ENCODE data around the gene GNG14. TPM values are rescaled to one million over a fixed set of nuclear protein-coding genes. Genes with fewer than 3 reads are reported as not detected.

The GNG14 gene
- total and polyA plus RNA-seq, 10 of the 15 experiments (the other 5 are each of a cell fraction or from before 2014, with no cell fraction given) = not detected

DNA sequence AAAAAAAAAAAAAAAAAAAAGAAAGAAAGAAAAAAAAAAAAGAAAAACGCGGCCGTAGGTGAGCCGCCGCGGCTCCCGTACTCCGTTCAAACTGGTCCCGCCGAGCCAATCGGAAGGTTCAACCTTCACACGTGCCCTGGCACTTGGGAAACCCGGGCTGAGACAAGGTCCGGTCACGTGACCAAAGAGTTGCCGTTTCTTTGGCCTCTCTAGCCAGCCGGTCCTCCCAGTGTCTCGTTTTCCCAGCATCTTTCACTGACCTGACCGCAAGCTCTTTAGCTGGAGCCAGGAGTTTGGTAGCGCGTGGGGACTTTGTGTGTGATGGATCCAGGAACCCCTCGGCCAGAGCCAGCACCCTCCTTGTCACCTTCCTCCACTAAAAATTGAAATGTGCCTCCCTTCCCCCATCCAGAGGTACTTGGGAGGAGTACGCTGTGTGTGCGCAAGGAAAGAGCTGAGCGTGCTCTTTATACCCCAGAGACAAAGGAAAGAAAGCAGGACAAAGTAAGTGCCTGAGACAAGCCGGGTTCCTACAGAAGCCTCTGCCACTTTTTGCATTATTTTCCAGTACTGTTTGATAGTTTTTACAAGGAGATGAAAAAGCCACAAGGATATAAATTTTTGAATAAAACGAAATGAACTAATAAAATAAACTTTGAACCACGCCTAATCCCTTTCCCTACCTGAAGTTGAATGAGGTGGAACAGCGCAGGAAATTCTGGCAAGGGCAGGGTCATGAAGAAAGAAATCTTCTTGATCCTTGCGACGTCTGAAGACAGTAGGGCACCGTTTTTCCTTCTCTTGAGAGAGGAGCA is 35.0 kb downstream of the GNG14 start (continued):
- TF ChIP-seq SMAD5 (IDR thresholded peaks at IDR 0.05; ENCODE audit: low read depth) = peak; percentile 51; the same call in 1 of the 2 replicates
- no peak for TF ChIP-seq CHD4 (IDR thresholded peaks at IDR 0.05)
- no peak for TF ChIP-seq KDM1A (IDR thresholded peaks at IDR 0.05; ENCODE audit: borderline replicate concordance)
- TF ChIP-seq, protein P1, sequence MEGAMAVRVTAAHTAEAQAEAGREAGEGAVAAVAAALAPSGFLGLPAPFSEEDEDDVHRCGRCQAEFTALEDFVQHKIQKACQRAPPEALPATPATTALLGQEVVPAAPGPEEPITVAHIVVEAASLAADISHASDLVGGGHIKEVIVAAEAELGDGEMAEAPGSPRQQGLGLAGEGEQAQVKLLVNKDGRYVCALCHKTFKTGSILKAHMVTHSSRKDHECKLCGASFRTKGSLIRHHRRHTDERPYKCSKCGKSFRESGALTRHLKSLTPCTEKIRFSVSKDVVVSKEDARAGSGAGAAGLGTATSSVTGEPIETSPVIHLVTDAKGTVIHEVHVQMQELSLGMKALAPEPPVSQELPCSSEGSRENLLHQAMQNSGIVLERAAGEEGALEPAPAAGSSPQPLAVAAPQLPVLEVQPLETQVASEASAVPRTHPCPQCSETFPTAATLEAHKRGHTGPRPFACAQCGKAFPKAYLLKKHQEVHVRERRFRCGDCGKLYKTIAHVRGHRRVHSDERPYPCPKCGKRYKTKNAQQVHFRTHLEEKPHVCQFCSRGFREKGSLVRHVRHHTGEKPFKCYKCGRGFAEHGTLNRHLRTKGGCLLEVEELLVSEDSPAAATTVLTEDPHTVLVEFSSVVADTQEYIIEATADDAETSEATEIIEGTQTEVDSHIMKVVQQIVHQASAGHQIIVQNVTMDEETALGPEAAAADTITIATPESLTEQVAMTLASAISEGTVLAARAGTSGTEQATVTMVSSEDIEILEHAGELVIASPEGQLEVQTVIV (IDR thresholded peaks at IDR 0.05; ENCODE audit: borderline replicate concordance, partially characterized antibody) = peak; percentile 10
- TF ChIP-seq, protein P2, sequence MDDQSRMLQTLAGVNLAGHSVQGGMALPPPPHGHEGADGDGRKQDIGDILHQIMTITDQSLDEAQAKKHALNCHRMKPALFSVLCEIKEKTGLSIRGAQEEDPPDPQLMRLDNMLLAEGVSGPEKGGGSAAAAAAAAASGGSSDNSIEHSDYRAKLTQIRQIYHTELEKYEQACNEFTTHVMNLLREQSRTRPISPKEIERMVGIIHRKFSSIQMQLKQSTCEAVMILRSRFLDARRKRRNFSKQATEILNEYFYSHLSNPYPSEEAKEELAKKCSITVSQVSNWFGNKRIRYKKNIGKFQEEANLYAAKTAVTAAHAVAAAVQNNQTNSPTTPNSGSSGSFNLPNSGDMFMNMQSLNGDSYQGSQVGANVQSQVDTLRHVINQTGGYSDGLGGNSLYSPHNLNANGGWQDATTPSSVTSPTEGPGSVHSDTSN (IDR thresholded peaks at IDR 0.05; ENCODE audit: insufficient replicate concordance, low read depth, low read length) = no peak
- TF ChIP-seq RAD21 (IDR thresholded peaks at IDR 0.05; ENCODE audit: insufficient read depth, low read depth, low read length) = no peak
- no peak for TF ChIP-seq EZH2 (IDR thresholded peaks at IDR 0.05; ENCODE audit: borderline replicate concordance, control insufficient read depth, low read depth, low read length)
- peak; percentile 60; the same call in 1 of the 2 replicates for TF ChIP-seq IRF4 (IDR thresholded peaks at IDR 0.05; ENCODE audit: low read depth, low read length)
- TF ChIP-seq, protein P3, sequence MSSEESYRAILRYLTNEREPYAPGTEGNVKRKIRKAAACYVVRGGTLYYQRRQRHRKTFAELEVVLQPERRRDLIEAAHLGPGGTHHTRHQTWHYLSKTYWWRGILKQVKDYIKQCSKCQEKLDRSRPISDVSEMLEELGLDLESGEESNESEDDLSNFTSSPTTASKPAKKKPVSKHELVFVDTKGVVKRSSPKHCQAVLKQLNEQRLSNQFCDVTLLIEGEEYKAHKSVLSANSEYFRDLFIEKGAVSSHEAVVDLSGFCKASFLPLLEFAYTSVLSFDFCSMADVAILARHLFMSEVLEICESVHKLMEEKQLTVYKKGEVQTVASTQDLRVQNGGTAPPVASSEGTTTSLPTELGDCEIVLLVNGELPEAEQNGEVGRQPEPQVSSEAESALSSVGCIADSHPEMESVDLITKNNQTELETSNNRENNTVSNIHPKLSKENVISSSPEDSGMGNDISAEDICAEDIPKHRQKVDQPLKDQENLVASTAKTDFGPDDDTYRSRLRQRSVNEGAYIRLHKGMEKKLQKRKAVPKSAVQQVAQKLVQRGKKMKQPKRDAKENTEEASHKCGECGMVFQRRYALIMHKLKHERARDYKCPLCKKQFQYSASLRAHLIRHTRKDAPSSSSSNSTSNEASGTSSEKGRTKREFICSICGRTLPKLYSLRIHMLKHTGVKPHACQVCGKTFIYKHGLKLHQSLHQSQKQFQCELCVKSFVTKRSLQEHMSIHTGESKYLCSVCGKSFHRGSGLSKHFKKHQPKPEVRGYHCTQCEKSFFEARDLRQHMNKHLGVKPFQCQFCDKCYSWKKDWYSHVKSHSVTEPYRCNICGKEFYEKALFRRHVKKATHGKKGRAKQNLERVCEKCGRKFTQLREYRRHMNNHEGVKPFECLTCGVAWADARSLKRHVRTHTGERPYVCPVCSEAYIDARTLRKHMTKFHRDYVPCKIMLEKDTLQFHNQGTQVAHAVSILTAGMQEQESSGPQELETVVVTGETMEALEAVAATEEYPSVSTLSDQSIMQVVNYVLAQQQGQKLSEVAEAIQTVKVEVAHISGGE (CRISPR knock-in tag; IDR thresholded peaks at IDR 0.05) = peak; percentile 71
- TF ChIP-seq ETV6 (conservative IDR thresholded peaks at IDR 0.05 in 1 of 2, IDR thresholded peaks at IDR 0.05 in 1 of 2; ENCODE audit: borderline replicate concordance in 1 of 2, low read depth in 1 of 2) = no peak
- TF ChIP-seq ESRRA (IDR thresholded peaks at IDR 0.05; ENCODE audit: low read length) = no peak
- TF ChIP-seq, protein P4, sequence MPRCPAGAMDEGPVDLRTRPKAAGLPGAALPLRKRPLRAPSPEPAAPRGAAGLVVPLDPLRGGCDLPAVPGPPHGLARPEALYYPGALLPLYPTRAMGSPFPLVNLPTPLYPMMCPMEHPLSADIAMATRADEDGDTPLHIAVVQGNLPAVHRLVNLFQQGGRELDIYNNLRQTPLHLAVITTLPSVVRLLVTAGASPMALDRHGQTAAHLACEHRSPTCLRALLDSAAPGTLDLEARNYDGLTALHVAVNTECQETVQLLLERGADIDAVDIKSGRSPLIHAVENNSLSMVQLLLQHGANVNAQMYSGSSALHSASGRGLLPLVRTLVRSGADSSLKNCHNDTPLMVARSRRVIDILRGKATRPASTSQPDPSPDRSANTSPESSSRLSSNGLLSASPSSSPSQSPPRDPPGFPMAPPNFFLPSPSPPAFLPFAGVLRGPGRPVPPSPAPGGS (IDR thresholded peaks at IDR 0.05; ENCODE audit: borderline replicate concordance, insufficient read depth, low read depth, low read length, poor library complexity, severe bottlenecking) = no peak
- no peak for TF ChIP-seq CEBPB (IDR thresholded peaks at IDR 0.05; ENCODE audit: borderline replicate concordance in 1 of 2, low read depth in 2 of 2, low read length in 2 of 2)
- no peak for TF ChIP-seq EGR1 (IDR thresholded peaks at IDR 0.05; ENCODE audit: borderline replicate concordance in 1 of 2, low read depth in 2 of 2, low read length in 2 of 2)
- no peak for TF ChIP-seq KLF5 (IDR thresholded peaks at IDR 0.05; ENCODE audit: partially characterized antibody)
